ENCODE measurements around the gene EPAS1. TPM values are rescaled to one million over a fixed set of nuclear protein-coding genes. Genes with fewer than 3 reads are reported as not detected.

Gene EPAS1
- total and polyA plus RNA-seq, 2 of the 8 experiments (the other 6 are each of a cell fraction or from before 2014, with no cell fraction given) = 2.0 to 4.9 TPM

- no peak overlapping the region for H3K9ac ChIP-seq (replicated peaks in 1 of 4; ENCODE audit: extremely low read depth in 1 of 4, low read depth in 3 of 4, low read length in 3 of 4)
- FAIRE-seq (no peak), DNase-seq (ENCODE audit: low read depth in 1 of 2, low spot score in 2 of 2) (no peak)
- H2BK5ac ChIP-seq (ENCODE audit: low read depth, low read length) = no peak overlapping the region
- H4K20me1 ChIP-seq (replicated peaks in 1 of 2; ENCODE audit: control insufficient read depth in 1 of 2, insufficient read depth in 2 of 2, low read length in 2 of 2) = no peaks in the 10 kb centered on the region
- H3K4me3 ChIP-seq (ENCODE audit: extremely low read depth in 1 of 4, insufficient read depth in 2 of 4, low read depth in 3 of 4, low read length in 4 of 4) = no peak overlapping the region
- H3K27ac ChIP-seq (ENCODE audit: low read depth, low read length) = no peak overlapping the region
- no peak overlapping the region for H2BK12ac ChIP-seq (ENCODE audit: low read depth, low read length)
- no peaks in the 10 kb centered on the region for H3K4me1 ChIP-seq (replicated peaks in 1 of 4; ENCODE audit: control insufficient read depth in 3 of 4, insufficient read depth in 4 of 4, low read length in 3 of 4)
- H3K27me3 ChIP-seq (replicated peaks in 1 of 4; ENCODE audit: control insufficient read depth in 3 of 4, extremely low read depth in 1 of 4, insufficient read depth in 3 of 4, low read length in 3 of 4) = no peaks in the 10 kb centered on the region; a peak in 1 of 7 replicates
- no peak overlapping the region for H3K4me2 ChIP-seq (ENCODE audit: insufficient read depth in 1 of 2, low read depth in 2 of 2, low read length in 2 of 2)
- no peak overlapping the region for H3K23ac ChIP-seq (ENCODE audit: insufficient read length)
- no peak overlapping the region for H2AK5ac ChIP-seq (ENCODE audit: low read depth, low read length)
- no peaks in the 10 kb centered on the region for H3K9me3 ChIP-seq (ENCODE audit: insufficient read depth in 2 of 2, low read depth in 1 of 2, low read length in 1 of 2)
- H4K8ac ChIP-seq (ENCODE audit: extremely low read depth, insufficient read depth, low read length) = no peak overlapping the region
- no peak overlapping the region for H4K91ac ChIP-seq (replicated peaks; ENCODE audit: insufficient read length, low read length)
- ChIA-PET POLR2A (ENCODE audit: partially characterized antibody) (interaction anchor here (0.5 kb wide), 1 partner anchor 137 kb away, joined by 3 read pairs; no protein-coding TSS in a partner anchor), CTCF (ENCODE audit: partially characterized antibody) (interaction anchor here (0.5 to 2.4 kb wide), 7 partner anchors 8 to 232 kb away, joined by 3 to 13 read pairs (median 4); no protein-coding TSS in a partner anchor)
- no peak overlapping the region for H2BK20ac ChIP-seq (ENCODE audit: low read length)
- H3K79me2 ChIP-seq (ENCODE audit: control insufficient read depth in 1 of 2, insufficient read depth in 2 of 2, low read length in 2 of 2) = no peaks in the 10 kb centered on the region
- no peaks in the 10 kb centered on the region for H3K79me1 ChIP-seq (ENCODE audit: low read depth, low read length)
- no peak overlapping the region for H2BK15ac ChIP-seq (ENCODE audit: low read length)
- no peak for TF ChIP-seq RFX5 (IDR thresholded peaks at IDR 0.05; ENCODE audit: borderline replicate concordance, low read depth, low read length)
- no peak for TF ChIP-seq SAP30 (IDR thresholded peaks at IDR 0.05; ENCODE audit: insufficient read depth, insufficient replicate concordance, low read length)
- TF ChIP-seq GABPA (IDR thresholded peaks at IDR 0.05; ENCODE audit: borderline replicate concordance, insufficient read depth, low read length) = no peak
- no peak for TF ChIP-seq POLR2A (IDR thresholded peaks at IDR 0.05; ENCODE audit: control extremely low read depth in 1 of 2, low read depth in 2 of 2, low read length in 2 of 2)
- no peak for TF ChIP-seq KDM4A (IDR thresholded peaks at IDR 0.05; ENCODE audit: low read depth, low read length, severe bottlenecking)
- TF ChIP-seq SIN3A (conservative IDR thresholded peaks at IDR 0.05 in 1 of 2, IDR thresholded peaks at IDR 0.05 in 1 of 2; ENCODE audit: low read depth in 1 of 2, low read length in 2 of 2) = no peak
- TF ChIP-seq CEBPB (IDR thresholded peaks at IDR 0.05; ENCODE audit: low read depth, low read length) = no peak
- TF ChIP-seq SIRT6 (IDR thresholded peaks at IDR 0.05; ENCODE audit: low read length) = no peak
- TF ChIP-seq MAFK (IDR thresholded peaks at IDR 0.05; ENCODE audit: low read depth, low read length) = no peak
- H3K4ac ChIP-seq (replicated peaks; ENCODE audit: insufficient read length, low read depth, low read length) = no peak overlapping the region
- H2BK120ac ChIP-seq (replicated peaks; ENCODE audit: low read depth, low read length) = no peak overlapping the region
- no peaks in the 10 kb centered on the region for H3K36me3 ChIP-seq (ENCODE audit: control insufficient read depth in 2 of 4, insufficient read depth in 4 of 4, low read length in 3 of 4)
- no peak overlapping the region for H4K5ac ChIP-seq (ENCODE audit: insufficient read length, low read depth, low read length)
- H3K23me2 ChIP-seq (ENCODE audit: low read depth, low read length) = no peaks in the 10 kb centered on the region; the same call in 1 of the 2 replicates
- H3K56ac ChIP-seq (replicated peaks; ENCODE audit: insufficient read length, low read depth, low read length) = no peak overlapping the region
- H3K14ac ChIP-seq (ENCODE audit: insufficient read length) = no peak overlapping the region
- H2AFZ ChIP-seq (ENCODE audit: low read length) = no peak overlapping the region
- WGBS, 2 experiments (ENCODE audit: extremely low coverage in 1 of 2, insufficient coverage in 1 of 2, insufficient read length in 1 of 2, insufficient replicate concordance in 2 of 2, low coverage in 1 of 2, low lambda C conversion rate in 2 of 2, missing lambda C conversion rate in 1 of 2) = 80% methylated on average over 2 of the region's 2 CpGs; no CpG with 5 or more reads in 1 of the 2 experiments
- no peak overlapping the region for H3K18ac ChIP-seq (ENCODE audit: extremely low read depth, low read length)
Measured at GRCh38 chr2:46276642-46277041, 20.6 kb upstream of the EPAS1 start.
